NAMALWA (cell line): Measurements from ENCODE around the gene VWA3A.
"Not testable (repeated sequence)": the region's sequence is repeated elsewhere in the genome, so short reads cannot be mapped to it uniquely, and the experiment has no call there.

Source experiments
- DNase-seq: peaks from one replicate; pipeline ENCODE4 v3.0.0-alpha.2; 2015; ENCODE audit warnings: low spot score

The VWA3A gene, protein sequence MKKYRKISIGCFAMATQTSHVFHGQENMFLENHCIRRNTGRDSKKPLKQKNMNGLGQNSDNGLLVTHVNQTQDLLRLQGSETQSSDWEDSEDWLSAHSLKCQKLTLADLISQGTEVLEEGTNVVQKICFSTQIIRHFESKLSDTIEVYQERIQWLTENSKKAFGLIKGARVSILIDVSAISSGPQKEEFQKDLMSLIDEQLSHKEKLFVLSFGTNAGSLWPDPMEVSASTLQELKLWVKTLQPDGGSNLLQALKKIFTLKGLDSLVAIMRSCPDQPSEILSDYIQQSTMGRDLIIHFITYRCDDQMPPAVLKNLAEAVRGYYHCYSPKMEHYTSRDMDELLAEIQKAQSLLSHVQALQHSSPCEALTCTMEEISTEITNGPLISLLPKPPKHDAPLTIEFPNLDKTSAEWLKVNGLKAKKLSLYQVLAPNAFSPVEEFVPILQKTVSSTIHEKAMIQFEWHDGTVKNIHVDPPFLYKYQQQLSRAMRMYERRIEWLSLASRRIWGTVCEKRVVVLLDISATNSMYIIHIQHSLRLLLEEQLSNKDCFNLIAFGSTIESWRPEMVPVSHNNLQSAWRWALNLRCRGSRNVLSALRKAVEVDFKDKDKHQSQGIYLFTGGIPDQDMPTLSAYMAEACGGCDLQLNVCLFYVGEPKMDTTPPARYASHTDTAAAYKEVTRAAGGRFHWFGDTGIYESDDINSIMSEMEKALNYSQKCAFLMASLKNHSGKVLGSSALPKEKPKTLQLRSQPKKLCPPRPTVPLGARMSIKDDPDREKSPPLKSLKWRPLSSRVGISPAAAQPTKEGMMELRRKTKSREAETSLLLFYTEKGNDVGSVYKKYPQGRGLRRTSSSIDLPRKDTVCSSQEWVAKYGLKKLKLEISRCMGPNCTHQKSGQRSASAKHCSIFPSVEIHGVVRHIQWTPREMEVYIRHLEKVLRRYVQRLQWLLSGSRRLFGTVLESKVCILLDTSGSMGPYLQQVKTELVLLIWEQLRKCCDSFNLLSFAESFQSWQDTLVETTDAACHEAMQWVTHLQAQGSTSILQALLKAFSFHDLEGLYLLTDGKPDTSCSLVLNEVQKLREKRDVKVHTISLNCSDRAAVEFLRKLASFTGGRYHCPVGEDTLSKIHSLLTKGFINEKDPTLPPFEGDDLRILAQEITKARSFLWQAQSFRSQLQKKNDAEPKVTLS

GRCh38 chr16:22092143-22092933, at the start of gene VWA3A:
TSS of gene VWA3A (plus strand) at chr16:22092541. CDS start at chr16:22092638, 97 bp downstream.
- DNase-seq: no peak

DNA sequence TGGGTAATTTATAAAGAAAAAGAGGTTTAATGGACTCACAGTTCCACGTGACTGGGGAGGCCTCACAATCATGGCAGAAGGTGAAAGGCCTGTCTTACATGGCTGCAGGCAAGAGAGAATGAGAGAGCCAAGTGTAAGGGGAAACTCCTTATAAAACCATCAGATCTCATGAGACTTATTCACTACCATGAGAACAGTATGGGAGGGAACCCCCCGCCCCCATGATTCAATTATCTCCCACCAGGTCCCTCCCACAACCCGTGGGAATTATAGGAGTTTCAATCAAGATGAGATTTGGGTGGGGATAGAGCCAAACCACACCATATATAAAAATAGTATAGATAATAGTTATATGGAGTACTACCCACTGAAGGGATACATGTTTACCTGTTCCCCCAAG, 48.5 kb upstream of the VWA3A start:
- not testable (repeated sequence) for DNase-seq

GRCh38 chr16:22045888-22046287, 46.5 kb upstream of the VWA3A start:
- not testable (repeated sequence) for DNase-seq

DNA sequence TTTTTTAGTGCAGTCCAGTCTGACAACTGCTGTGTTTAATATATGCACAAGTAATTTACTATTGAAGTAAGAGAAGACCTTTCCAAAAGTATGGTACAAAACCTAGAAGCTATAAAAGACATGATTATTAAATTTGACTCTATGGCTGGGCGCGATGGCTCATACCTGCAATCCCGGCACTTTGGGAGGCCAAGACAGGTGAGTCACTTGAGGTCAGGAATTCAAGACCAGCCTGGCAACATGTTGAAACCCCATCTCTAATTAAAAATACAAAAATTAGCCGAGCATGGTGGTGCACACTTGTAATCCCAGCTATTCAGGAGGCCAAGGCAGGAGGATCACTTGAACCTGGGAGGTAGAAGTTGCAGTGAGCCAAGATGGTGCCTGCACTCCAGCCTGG, 41.4 kb upstream of the VWA3A start:
- DNase-seq: no peak

DNA sequence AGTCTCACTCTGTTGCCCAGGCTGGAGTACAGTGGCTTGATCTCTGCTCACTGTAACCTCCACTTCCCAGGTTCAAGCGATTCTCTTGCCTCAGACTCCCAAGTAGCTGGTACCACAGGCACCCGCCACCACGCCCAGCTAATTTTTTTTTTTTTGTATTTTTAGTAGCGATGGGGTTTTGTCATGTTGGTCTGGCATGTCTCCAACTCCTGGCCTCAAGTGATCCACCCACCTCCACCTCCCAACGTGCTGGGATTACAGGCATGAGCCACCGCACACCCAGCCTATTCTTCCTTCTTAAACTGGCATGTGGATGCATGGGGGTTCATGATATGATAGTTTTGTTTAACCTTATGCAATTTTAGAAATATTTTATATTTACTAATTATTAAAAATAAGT, 39.4 kb upstream of the VWA3A start:
- DNase-seq: no peak

DNA sequence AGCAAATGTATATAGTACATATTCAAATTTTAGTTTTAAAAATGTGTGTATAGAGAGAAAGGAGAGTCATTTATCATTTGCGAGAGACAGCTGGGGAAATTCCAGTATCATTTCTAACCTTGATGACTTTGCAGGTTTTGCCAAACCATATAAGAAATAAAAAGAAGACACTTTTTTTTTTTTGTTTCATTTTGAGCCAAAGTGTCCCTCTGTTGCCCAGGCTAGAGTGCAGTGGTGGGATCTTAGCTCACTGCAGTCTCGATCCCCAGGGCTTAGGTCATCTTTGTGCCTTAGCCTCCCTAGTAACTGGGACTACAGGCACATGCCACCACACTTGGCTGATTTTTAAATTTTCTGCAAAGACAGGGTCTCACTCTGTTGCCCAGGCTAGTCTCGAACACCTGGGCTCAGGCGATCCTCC, 38.4 kb upstream of the VWA3A start:
- DNase-seq: no peak

GRCh38 chr16:22054847-22055590, 37.3 kb upstream of the VWA3A start:
- DNase-seq: no peak

DNA sequence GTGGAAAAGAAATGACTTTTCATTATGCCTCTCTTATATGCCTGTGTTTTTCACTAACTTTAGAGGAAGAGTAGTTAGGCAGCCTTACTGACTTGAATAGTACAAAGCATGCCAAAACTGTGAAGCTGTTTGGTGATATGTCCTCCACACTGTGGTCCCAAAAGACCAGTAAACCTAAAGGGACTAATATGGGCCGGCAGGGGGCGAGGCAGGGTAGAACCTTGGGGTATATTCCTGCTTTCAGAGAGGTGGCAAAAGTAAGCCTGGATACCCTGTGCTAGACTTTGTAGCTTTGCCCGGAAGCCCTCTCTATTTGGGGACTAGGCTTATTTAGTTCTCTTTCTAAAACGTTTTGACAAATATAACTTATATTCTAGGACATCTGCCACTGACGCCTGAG, 36.5 kb upstream of the VWA3A start:
- DNase-seq: no peak

- no peak for DNase-seq
Observed at GRCh38 chr16:22063888-22064467, 28.4 kb upstream of the VWA3A start.

DNA sequence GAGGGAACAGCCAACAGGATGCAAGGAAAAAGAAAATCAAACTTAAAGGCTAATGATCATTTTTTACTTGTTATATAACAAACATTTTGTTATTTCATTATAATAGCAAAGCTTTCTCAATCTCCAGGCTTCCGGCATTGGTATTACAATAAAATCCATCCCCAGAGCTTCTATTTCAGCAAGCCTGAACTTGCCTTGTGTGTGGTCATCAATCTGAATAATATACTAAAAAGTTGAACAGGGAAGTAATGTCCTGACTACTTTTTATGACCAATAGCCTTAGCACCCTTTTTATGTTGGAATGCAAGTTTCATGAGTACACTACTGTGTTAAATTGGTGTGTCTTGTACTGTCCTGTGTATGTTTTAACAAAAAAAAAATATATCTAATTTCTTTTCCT, 27.1 kb upstream of the VWA3A start:
- no peak for DNase-seq

GRCh38 chr16:22070361-22071330, 21.7 kb upstream of the VWA3A start:
- no peak for DNase-seq

DNA sequence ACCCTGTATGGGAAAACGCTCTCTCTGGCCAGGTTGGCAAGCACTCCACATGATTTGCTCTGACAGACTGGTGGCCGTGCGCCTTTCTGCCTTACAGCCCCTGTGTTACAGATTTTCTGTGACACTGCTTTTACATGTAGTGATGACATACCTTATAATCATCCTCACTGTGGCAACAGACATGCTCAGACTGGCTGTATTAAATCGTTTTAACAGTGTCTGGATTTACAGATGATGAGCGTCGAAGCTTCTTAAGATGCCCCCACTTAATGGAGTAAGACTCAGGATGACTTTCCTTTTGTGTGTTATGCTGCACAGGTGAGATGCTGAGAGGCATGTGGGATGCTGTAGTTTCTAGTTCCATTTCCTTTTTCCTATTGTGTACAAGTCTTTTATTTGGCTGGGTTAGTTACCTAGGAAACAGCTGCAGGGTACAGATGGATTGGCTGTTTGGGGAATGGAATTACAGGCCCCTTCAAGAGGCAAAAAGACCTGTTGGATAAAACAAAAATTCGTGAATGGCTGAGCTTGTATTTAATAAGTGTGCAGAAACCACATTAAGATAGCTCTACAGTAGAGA, 20.9 kb upstream of the VWA3A start:
- no peak for DNase-seq

- DNase-seq: no peak
Observed at GRCh38 chr16:22073350-22073749, 19.0 kb upstream of the VWA3A start.

GRCh38 chr16:22075043-22075757, 17.1 kb upstream of the VWA3A start:
- no peak for DNase-seq

DNA sequence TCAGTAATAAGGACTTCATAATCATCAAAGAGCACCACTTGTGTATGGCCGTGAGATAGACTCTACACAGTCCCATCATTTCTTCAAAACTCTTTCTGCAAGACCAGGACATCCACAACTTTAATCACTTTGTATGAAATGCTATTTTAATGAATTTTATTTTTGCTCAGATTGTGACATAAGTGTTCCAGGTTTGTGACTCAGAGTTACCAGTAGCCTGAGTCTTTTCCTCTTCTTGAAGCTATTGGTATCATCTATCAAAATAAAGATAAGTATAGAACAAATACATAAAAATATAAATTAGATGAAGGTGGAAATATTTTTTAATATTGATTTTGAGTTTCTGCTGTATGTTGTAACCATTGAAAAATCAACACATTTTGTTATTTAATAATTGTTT, 16.6 kb upstream of the VWA3A start:
- DNase-seq: no peak

- DNase-seq: peak; percentile 79
Observed at GRCh38 chr16:22077700-22078313, 14.5 kb upstream of the VWA3A start.

DNA sequence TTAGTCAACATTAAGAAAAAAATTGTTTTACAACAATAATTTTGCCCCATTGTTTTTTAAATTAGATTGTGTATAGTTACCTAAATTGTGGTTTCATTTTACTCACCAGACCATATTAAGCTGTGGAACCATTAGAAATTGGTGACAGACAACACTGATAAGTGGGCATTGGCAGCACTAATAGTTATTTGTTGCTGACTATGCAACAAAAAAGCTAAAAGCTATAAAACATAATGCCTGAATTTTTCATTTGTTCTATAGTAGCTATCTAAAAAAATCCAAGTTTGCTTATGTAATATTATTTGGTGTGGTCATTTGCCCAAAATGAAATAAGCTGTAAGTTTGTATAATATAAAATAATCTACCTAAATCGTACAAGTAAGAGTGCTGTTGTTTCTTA, 13.7 kb upstream of the VWA3A start:
- DNase-seq: no peak

- DNase-seq: no peak
Observed at GRCh38 chr16:22081050-22081449, 11.3 kb upstream of the VWA3A start.
